A549 treated with AZD9567 at 1 μM for 4 hours (cell line): ENCODE results near the gene C1orf226. TPM values are rescaled to one million over a fixed set of nuclear protein-coding genes. Genes with fewer than 3 reads are reported as not detected.

Experiments
- total RNA-seq: library from RNA; stranded (reverse); fragments of 200-300 nt; extraction: Qiagen RNA extraction; gene quantifications from 5 replicates; pipeline ENCODE4 v1.2.3, GENCODE V29; 2022; ENCODE audit not compliant: insufficient read depth

The C1orf226 gene, protein sequence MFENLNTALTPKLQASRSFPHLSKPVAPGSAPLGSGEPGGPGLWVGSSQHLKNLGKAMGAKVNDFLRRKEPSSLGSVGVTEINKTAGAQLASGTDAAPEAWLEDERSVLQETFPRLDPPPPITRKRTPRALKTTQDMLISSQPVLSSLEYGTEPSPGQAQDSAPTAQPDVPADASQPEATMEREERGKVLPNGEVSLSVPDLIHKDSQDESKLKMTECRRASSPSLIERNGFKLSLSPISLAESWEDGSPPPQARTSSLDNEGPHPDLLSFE
- total RNA-seq = 0.78 to 2.3 TPM (median 0.88 TPM) in 5 replicates

DNA sequence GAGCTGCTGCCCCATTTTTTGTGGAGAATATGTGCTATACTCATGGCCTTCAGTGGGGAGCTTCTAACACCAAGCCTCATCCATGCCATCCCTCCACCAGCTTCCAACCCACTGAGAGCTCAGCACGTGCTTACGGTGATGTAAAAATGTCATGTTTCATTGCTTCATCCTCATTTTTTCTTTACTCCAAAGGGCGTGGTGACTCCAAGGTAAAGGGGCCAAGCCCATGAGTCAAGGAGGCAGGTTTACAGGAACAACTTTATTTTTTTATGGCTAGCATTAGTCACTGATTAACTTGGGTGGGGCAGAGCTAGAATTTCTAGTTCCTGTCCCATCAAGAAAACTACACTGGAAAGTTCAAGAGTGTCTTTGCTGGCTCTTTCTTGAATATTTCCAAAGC is at the start of gene C1orf226:
C1orf226 (plus strand) TSS at position 346 of the 400 bp plus-strand sequence. CDS start 174 bp downstream, outside the sequence.

DNA sequence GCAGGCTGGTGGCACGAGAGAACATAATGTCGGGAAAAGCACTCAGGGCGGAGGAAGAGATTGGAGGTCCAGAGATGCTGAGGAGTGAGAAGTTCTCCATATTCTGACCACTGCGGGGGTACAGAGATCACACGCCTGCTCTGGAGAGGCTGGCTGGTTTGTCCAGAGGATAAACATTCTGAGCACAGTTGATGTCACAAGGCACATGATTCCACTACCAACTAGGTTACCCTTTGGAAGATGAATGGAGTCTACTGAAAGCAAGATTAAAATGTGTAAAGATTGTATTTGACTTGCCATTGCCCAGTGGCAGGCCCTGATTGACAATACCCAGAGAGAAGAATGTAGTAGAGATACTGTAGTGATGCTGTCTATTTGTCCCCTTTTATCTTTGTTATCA is 4.8 kb upstream of the C1orf226 start, which contains the start of gene SPATA46:
SPATA46 (minus strand) TSS at position 164 of the 400 bp plus-strand sequence; CDS start at position 100, 64 bp downstream.

DNA sequence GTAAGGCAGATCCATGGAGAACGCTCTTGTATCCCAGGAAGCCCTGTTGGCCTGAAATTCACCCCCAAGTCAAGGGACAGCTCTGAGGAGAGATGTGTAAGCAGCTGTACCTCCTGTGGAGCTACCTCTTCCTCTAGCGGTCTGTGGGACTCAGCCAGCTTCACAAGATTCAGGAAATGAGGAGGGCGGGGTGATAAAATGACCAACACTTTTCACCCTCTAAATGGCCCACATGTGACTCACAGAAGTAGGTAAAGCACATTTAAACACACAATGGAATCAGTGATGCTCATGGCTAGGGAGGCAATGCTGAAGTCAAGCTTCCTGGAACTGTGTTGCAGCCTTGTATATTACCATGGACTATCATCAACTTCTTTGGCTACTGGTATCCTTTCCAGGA is 30.5 kb downstream of the C1orf226 start, which contains the start of gene SH2D1B:
SH2D1B (minus strand) TSS at position 135 of the 400 bp plus-strand sequence; CDS start at position 15, 120 bp downstream.

Other genes with a start within 250 kb of the C1orf226 start
- not detected in 5 replicates for gene SPATA46, start 4.9 kb upstream of the C1orf226 start, total RNA-seq
- gene SH2D1B, start 30.4 kb downstream of the C1orf226 start, total RNA-seq = 0.05 to 0.21 TPM (median 0.06 TPM) in 4 of 5 replicates, not detected in the other
- gene UHMK1, start 116.1 kb downstream of the C1orf226 start, total RNA-seq = 14.3 to 21.7 TPM (median 20.6 TPM) in 5 replicates
- 27.9 to 37.6 TPM (median 31.6 TPM) in 5 replicates for gene UAP1, start 180.0 kb downstream of the C1orf226 start, total RNA-seq